PFSK-1 (cell line): ENCODE measurements around the gene MYOM3.

Experiments used
- FOXP2 ChIP-seq: optimal IDR thresholded peaks from 2 replicates; pipeline ENCODE3; 2011; ENCODE audit warnings: borderline replicate concordance, control low read depth, inconsistent platforms; ENCODE audit not compliant: insufficient read depth; ENCODE audit errors: extremely low read length, extremely low read depth
- POLR2AphosphoS5 ChIP-seq: IDR thresholded peaks from 2 replicates; pipeline ENCODE4 v1.6.1; 2012; ENCODE audit warnings: low read depth, mild to moderate bottlenecking, control low read depth, low read length, moderate library complexity
- SIN3A ChIP-seq: IDR thresholded peaks from 2 replicates; pipeline ENCODE4 v1.6.1; 2012; ENCODE audit warnings: mild to moderate bottlenecking, low read length, moderate library complexity, borderline replicate concordance; ENCODE audit not compliant: insufficient read depth
- TAF1 ChIP-seq: IDR thresholded peaks from 2 replicates; pipeline ENCODE4 v1.6.1; 2012; ENCODE audit warnings: low read length, control low read depth, borderline replicate concordance; ENCODE audit not compliant: insufficient read depth
- TF ChIP-seq, protein P1 (sequence below), 2 experiments: IDR thresholded peaks; 2 replicates each; pipeline versions ENCODE4 v1.6.1 to v1.8.0; 2011 to 2012; ENCODE audit warnings: low read depth in 2 of 2, low read length in 2 of 2, control low read depth in 1 of 2, inconsistent platforms in 1 of 2, mild to moderate bottlenecking in 1 of 2, moderate library complexity in 1 of 2; ENCODE audit not compliant: insufficient read depth in 1 of 2

The MYOM3 gene

DNA sequence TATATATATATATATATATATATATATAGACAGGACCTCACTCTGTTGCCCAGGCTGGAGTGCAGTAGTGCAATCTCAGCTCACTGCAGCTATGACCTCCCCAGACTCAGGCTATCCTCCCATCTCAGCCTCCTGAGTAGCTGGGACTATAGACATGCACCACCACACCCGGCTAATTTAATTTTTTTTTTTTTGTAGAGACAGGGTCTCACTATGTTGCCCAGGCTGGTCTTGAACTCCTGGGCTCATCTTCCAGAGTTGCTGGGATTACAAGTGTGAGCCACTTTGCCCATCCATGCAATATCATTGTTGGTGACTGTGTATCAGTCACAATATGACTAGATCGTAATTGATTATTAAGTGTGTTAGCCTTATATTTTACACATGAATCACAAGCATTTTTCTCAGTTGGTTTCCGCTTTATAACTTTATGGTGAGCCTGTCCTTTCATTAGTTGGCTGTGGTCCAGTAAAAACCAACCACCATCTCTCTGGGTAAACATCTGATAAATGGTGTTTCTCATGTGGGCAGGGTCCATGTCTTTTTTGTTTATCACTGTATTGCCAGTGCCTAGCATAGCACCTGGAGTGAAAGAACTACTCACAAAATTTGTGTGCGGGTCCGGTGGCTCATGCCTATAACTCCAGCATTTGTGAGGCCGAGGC is 63.6 kb downstream of the MYOM3 start:
- no peak for TF ChIP-seq FOXP2
- TF ChIP-seq, protein P1, sequence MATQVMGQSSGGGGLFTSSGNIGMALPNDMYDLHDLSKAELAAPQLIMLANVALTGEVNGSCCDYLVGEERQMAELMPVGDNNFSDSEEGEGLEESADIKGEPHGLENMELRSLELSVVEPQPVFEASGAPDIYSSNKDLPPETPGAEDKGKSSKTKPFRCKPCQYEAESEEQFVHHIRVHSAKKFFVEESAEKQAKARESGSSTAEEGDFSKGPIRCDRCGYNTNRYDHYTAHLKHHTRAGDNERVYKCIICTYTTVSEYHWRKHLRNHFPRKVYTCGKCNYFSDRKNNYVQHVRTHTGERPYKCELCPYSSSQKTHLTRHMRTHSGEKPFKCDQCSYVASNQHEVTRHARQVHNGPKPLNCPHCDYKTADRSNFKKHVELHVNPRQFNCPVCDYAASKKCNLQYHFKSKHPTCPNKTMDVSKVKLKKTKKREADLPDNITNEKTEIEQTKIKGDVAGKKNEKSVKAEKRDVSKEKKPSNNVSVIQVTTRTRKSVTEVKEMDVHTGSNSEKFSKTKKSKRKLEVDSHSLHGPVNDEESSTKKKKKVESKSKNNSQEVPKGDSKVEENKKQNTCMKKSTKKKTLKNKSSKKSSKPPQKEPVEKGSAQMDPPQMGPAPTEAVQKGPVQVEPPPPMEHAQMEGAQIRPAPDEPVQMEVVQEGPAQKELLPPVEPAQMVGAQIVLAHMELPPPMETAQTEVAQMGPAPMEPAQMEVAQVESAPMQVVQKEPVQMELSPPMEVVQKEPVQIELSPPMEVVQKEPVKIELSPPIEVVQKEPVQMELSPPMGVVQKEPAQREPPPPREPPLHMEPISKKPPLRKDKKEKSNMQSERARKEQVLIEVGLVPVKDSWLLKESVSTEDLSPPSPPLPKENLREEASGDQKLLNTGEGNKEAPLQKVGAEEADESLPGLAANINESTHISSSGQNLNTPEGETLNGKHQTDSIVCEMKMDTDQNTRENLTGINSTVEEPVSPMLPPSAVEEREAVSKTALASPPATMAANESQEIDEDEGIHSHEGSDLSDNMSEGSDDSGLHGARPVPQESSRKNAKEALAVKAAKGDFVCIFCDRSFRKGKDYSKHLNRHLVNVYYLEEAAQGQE (IDR thresholded peaks at IDR 0.05; ENCODE audit: insufficient read depth in 1 of 2, low read depth in 2 of 2, low read length in 2 of 2) = no peak
- TF ChIP-seq SIN3A = no peak
- no peak for TF ChIP-seq POLR2AphosphoS5
- no peak for TF ChIP-seq TAF1

DNA sequence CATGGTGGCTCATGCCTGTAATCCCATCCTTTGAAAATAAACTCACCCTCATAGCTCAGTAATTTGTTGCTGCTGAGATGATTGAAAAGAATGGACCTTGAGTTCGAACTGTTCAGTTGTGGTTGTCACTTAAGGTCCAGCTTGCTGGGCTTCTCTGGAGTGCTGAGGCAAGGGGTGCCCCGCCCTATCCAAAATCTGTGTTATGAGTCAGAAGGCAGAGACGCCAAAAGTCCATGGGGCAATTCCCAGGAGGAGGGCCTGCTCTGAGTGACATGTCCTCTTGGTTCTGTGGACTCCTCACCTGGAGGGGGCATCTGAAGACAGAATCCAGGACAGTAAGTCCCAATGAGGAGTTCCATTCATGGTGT is 64.8 kb downstream of the MYOM3 start:
- TF ChIP-seq SIN3A = no peak
- TF ChIP-seq POLR2AphosphoS5 = no peak
- TF ChIP-seq, protein P1 (IDR thresholded peaks at IDR 0.05; ENCODE audit: insufficient read depth in 1 of 2, low read depth in 2 of 2, low read length in 2 of 2) = no peak
- no peak for TF ChIP-seq FOXP2
- no peak for TF ChIP-seq TAF1

GRCh38 chr1:24045771-24046170 is 66.2 kb downstream of the MYOM3 start:
- TF ChIP-seq POLR2AphosphoS5 = no peak
- TF ChIP-seq SIN3A = no peak
- TF ChIP-seq FOXP2 = no peak
- TF ChIP-seq TAF1 = no peak
- TF ChIP-seq, protein P1 (IDR thresholded peaks at IDR 0.05; ENCODE audit: insufficient read depth in 1 of 2, low read depth in 2 of 2, low read length in 2 of 2) = no peak

DNA sequence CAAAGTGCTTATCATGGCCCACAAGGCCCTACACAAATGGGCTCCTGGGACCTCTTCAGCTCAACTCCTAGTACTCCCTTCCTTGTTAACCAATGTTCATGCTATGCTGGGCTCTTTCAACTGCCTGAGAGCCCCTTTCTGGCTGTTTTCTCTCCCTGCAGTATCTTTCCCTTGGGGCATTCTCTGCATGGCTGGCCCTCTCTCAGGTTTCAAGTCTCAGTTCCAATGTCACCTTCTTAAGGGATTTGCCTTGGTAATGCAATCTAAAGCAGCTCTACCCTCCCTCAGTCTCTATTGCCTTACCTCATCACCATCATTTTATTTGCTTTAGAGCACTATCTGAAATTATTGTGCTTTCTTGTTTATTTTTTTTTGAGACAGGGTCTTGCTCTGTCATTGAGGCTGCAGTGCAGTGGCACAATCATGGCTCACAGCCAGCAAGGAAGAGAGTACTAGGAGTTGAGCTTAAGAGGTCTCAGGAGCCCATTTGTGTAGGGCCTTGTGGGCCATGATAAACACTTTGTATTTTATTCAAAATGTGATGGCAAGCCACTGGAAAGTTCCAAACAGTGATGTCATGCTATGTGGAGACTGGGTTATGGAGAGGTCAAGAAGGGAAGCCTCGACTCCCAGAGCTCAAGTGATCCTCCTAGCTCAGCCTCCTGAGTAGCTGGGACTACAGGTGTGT is 68.4 kb downstream of the MYOM3 start:
- TF ChIP-seq SIN3A (no peak), POLR2AphosphoS5 (no peak), TAF1 (no peak), FOXP2 (no peak)
- TF ChIP-seq, protein P1 (IDR thresholded peaks at IDR 0.05; ENCODE audit: insufficient read depth in 1 of 2, low read depth in 2 of 2, low read length in 2 of 2) = no peak
